HG03196 (cell line): Measurements from ENCODE around the gene P2RX6.
"Not testable (repeated sequence)": the region's sequence is repeated elsewhere in the genome, so short reads cannot be mapped to it uniquely, and the experiment has no call there.

Source experiments
- ATAC-seq: cut with Tn5 transposase; IDR thresholded peaks from one replicate; pipeline ENCODE4 v1.9.1; 2021; ENCODE audit not compliant: unreplicated experiment

Gene P2RX6

GRCh38 chr22:21071796-21072195 is 56.8 kb downstream of the P2RX6 start:
- not testable (repeated sequence) for ATAC-seq

GRCh38 chr22:21073023-21073422 is 58.1 kb downstream of the P2RX6 start:
- no peak for ATAC-seq

- ATAC-seq, result no peak
These were observed 58.5 kb downstream of the P2RX6 start for GRCh38 chr22:21073482-21073881.

DNA sequence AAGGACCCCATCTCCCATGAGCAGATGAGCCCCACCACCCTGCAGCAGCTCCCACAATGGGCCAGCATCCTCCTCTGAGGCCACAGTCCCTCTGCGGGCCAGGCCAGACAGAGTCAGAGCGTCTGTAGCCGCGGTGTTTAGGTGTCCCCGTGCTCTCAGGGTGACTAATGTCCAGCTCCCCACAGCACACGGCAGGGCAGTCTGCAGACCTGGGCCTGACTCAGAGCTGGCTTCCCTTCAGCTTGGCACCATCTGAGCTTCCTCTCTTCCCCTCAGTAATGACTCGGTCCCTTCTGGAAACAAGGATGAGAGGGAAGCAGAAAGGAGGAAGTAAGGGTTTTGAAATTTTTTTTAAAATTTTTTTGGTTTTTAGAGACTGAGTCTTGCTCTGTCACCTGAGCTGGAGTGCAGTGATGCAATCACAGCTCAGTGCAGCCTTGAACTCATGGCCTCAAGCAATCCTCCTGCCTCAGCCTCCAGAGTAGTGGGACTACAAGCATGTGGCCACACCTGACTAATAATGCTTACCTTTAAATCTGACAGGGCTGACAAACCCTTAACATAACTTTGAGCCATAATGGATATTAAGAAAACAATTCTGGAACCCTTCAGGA is 59.2 kb downstream of the P2RX6 start:
- ATAC-seq, result no peak

- no peak for ATAC-seq
These were observed 60.7 kb downstream of the P2RX6 start for GRCh38 chr22:21075516-21076138.

DNA sequence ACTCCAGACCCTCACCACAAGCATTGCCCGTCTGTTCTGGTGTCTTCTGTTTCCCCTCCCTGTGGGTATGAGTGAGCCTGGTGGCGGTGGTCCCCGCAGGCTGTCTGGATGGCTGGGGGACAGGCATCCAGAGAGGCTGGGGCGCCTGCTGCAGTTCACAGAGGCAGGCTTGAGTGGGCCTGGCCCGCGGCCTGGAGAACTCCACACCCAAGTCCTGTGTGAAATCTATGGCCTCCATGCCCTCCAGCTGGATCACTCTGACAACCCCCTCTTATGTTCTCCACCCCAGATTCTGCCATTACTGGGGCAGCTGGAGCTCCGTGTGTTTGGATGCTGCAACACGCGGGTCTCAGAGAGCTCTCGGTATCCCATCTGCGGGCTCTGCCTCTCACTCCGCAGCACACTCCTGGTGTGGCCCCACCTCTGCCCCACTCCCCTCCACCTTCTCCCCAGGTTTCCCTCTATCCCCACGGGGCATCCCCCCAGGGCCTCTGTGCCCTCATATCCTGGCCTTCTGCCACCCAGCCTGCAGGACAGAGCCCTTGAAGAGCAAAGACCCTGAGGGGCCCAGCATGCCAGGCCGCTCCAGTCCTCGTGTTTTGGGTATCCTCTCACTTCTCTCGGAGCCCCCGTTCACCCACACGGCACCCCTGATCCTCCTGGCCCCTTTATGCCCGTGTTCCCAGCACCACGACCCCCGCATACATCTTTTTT is 62.1 kb downstream of the P2RX6 start:
- no peak for ATAC-seq
